ENCODE results near the gene PARP1.

DNA sequence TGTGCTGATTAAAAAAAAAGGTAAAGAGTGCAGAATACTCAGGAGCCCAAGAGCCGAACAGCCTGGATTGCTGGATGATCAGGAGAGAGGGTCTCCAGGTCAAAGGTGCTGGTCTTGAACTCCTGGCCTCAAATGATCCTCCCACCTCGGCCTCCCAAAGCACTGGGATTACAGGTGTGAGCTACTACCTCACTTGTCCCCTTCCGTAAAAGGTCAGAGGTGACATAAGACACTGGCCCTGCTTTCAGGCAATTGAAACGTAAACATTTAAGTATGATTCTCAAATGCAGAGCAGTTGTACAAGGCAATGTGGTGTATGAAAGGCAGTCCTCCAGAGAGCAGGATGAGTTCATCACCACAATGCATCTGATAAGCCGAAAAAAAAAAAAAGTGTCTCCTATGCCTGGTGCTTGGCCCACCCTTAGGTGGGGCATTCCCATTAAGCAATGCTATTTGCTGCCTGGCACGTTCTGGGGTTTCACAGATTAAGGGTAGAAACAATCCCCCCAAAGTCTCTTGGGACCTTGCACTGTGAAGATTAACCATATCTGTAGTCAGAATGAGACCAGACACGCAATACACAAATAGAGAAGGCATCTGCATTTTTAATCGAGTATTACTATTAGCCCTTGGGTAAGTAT is 47.7 kb downstream of the PARP1 start:
- TF ChIP-seq POLR2A (IDR thresholded peaks at IDR 0.05) (no peak), EP300 (IDR thresholded peaks at IDR 0.05) (no peak)
- TF ChIP-seq, protein P1, sequence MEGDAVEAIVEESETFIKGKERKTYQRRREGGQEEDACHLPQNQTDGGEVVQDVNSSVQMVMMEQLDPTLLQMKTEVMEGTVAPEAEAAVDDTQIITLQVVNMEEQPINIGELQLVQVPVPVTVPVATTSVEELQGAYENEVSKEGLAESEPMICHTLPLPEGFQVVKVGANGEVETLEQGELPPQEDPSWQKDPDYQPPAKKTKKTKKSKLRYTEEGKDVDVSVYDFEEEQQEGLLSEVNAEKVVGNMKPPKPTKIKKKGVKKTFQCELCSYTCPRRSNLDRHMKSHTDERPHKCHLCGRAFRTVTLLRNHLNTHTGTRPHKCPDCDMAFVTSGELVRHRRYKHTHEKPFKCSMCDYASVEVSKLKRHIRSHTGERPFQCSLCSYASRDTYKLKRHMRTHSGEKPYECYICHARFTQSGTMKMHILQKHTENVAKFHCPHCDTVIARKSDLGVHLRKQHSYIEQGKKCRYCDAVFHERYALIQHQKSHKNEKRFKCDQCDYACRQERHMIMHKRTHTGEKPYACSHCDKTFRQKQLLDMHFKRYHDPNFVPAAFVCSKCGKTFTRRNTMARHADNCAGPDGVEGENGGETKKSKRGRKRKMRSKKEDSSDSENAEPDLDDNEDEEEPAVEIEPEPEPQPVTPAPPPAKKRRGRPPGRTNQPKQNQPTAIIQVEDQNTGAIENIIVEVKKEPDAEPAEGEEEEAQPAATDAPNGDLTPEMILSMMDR (IDR thresholded peaks at IDR 0.05), result no peak
